Measurements from ENCODE around the gene FAM83G.
"Not testable (repeated sequence)": the region's sequence is repeated elsewhere in the genome, so short reads cannot be mapped to it uniquely, and the experiment has no call there.

Gene FAM83G

DNA sequence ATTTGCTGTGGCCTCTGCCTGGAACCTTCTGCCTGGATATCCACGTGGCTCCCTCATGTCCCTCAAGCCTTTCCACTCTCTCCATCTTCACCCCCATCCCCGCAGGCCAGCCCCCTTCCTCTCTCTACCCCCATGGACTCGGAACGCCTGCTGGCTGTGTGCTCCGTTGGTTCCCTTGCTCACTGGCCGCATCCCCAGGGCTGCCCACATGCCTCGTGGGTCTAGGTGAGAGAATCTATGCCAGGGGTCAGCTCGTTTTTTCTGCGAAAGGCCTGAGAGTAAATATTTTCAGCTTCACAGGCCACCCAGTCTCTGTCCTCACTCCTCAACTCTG is 40.6 kb downstream of the FAM83G start:
- peaks cover 26% of the 10 kb centered on the region for H3K4me1 Mint-ChIP-seq (ENCODE audit: low read depth)

DNA sequence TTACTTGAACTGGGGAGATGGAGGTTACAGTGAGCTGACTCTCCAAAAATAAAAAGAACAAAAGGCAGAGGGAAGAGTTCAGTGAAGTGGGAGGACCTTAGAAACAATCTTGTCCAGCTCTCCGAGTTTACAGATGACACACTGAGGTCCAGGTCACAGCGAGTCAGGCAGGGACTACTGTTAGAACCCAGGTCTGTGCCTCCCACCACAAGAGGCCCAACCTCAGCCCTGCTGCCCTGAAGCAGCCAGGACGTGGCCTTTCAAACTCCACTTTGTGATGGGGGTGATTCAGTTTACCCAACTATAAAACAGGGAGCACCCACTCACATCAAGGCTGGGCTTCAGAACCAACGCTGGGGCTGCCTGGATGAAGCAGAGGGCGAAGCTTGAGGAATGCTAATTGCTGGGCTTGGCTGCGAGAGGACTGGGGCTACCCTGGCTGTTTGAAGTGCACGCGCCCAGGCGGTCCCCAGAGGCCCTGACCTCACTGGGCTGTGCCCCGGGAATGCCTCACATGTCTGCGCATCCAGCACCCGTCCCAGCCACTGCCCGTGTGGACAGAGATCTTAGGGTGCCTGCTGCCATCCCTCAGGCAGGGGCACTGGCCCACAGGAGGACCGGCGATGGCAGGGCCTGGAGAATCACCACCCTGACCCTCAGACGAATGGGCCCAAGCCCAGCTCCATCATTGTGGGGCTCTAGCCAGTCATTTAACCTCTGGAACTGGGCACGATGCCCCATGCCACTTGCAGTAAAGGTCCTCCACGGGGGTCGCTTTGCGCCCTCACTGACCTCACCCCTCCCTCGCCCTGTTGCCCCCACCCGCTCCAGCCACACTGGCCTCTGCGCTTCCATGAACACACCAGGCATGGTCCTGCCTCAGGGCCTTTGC is 41.2 kb downstream of the FAM83G start:
- Mint-ChIP-seq H3K4me1 (ENCODE audit: low read depth) (peaks cover 26% of the 10 kb centered on the region), H3K36me3 (ENCODE audit: low read depth) (no peaks in the 10 kb centered on the region), H3K27me3 (no peaks in the 10 kb centered on the region), H3K27ac (no peak overlapping the region), H3K9me3 (no peaks in the 10 kb centered on the region), H3K4me3 (no peak overlapping the region)

More for the DNA sequence above, 40.6 kb downstream of the FAM83G start:
- Mint-ChIP-seq H3K4me3 (no peak overlapping the region), H3K9me3 (no peaks in the 10 kb centered on the region), H3K27me3 (no peaks in the 10 kb centered on the region), H3K36me3 (ENCODE audit: low read depth) (no peaks in the 10 kb centered on the region), H3K27ac (no peak overlapping the region)

DNA sequence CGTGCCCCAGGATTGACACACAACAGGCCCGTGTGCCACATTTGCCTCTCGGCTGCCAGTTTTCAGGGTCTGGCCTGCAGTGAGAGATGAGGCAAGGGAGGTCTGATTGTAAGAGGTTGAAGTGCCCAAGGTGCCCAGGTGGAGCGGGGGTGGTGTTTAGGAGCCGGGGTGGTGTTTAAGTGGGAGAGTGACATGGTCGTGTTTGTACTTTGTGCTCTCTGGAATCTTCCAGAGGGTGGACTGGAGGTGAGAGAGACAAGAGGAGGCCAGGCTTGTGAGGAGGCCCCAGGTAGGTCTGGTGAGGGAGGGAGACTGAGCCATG is 42.1 kb downstream of the FAM83G start:
- Mint-ChIP-seq H3K27me3 (no peaks in the 10 kb centered on the region), H3K9me3 (no peaks in the 10 kb centered on the region), H3K4me1 (ENCODE audit: low read depth) (peaks cover 26% of the 10 kb centered on the region), H3K4me3 (peak overlapping the region; percentile 20), H3K36me3 (ENCODE audit: low read depth) (no peaks in the 10 kb centered on the region), H3K27ac (peak overlapping the region; percentile 83)

DNA sequence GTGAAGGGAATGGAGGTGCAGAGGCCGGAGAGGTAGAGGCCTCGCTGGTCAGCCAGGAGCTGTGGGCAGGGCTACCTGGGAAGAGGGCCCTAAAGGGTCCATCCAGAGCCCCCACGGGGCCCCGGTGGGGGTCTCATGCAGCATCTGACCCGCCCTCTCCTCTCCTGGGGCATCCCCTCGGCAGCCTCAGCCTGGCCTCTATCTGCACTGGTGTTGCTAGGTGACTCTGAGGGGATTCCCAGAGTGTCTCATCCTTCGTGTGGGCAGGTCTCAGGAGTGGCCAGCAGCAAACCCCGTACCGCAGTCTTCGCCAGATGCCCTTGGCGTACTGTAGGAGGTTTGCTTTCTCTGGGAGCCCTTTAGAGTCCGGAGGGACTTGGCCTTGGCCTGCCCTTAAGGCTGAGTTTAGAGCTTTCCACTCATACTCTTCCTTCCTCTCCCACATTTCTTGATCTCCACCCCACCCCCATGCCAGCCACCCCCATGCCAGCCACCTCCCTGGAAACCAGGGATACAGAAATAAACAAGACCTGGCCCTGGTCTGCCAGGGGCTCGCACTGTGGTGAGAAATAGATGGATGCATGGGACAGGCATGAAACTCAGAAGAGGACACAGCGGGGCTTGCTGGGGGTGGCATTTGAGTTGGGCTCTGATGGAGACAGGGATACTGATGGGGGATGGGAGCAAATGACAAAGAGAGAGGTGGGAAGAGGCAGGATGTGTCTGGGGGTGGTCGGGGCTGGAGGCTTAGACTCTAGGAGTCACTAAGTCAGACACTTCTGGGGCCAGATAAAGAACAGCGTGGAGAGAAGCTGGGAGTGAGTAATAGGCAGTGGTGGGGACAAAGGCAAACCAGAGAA is 42.7 kb downstream of the FAM83G start:
- Mint-ChIP-seq H3K27me3 (no peaks in the 10 kb centered on the region), H3K36me3 (ENCODE audit: low read depth) (no peaks in the 10 kb centered on the region), H3K4me3 (no peak overlapping the region), H3K4me1 (ENCODE audit: low read depth) (peaks cover 27% of the 10 kb centered on the region), H3K27ac (peak overlapping the region; percentile 83), H3K9me3 (no peaks in the 10 kb centered on the region)

DNA sequence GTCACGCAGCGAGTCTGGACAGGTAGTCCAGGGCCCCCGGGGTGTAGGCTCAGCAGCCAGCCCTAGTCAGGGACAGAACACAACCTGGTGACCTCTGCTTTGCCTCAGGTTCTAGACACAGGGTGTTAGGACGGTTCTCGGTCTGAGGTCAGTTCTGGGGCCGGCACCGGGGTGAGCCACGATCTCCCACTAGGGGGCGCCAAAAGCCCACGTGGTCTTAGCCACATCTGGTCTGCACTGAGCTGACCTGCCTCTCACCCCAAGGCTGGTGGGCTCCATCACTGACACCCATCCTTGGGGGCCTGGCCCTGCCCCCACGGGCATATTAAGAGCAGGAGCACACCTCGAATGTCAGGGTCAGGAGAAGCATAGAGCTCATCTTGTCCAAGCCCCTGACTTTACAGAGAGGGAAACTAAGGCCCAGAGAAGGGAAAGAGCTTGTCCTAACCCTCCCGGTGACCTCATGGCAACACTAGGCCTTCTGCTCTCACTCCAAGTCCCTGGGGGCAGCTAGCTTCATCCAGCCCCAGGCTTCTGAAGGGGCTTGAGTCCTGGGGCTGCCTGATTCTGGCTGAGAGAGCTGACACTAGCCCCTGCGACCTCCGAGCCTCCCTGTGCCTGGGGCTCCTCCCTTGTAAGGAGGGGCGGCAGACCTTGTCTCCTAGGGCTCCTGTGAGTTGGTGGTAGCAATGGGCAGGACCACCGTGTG is 43.6 kb downstream of the FAM83G start:
- no peak overlapping the region for H3K27ac Mint-ChIP-seq

DNA sequence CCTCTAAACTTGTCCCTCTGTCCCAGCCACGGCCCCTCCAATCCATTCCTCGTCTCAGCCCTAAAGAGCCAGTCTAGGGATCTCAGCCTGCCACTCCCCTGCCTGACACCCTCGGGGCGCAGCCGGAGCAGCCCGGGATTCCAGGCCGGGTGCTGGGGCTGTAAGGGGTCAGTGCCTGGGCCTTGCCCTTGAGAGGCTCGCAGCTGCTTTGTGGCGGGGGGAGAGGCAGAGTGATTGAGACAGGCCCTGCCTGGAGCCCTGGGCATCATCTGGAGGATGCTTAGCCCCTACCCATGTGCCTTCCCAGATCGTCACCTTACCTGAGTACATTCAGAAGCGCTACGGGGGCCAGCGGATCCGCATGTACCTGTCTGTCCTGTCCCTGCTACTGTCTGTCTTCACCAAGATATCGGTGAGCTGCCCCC is 44.3 kb downstream of the FAM83G start:
- no peaks in the 10 kb centered on the region for H3K36me3 Mint-ChIP-seq (ENCODE audit: low read depth)
- H3K4me3 Mint-ChIP-seq: no peak overlapping the region
- H3K4me1 Mint-ChIP-seq (ENCODE audit: low read depth): peaks cover 38% of the 10 kb centered on the region
- no peaks in the 10 kb centered on the region for H3K9me3 Mint-ChIP-seq
- no peaks in the 10 kb centered on the region for H3K27me3 Mint-ChIP-seq
- H3K27ac Mint-ChIP-seq: no peak overlapping the region

More for the DNA sequence above, 43.6 kb downstream of the FAM83G start:
- H3K4me3 Mint-ChIP-seq: no peak overlapping the region
- H3K9me3 Mint-ChIP-seq: no peaks in the 10 kb centered on the region
- H3K36me3 Mint-ChIP-seq (ENCODE audit: low read depth): no peaks in the 10 kb centered on the region
- no peaks in the 10 kb centered on the region for H3K27me3 Mint-ChIP-seq
- H3K4me1 Mint-ChIP-seq (ENCODE audit: low read depth): peaks cover 33% of the 10 kb centered on the region

DNA sequence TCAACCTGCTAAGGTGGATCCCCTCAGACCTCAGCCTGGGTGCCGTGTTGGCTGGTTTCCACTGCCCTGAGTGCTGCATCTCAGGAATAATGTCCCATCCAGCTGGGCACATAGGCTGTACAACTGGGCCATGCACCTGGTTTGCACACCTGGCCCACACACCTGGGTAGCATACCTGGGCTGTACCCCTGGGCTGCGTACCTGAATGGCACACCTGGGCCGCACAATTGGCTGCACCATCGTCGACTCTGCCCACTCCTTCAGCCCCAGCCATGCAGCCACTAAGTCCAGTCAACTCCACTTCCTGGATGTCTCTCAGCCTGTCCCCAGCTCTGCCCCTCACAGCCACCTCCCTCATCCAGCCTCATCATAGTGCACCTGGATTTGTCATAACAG is 44.7 kb downstream of the FAM83G start:
- H3K36me3 Mint-ChIP-seq (ENCODE audit: low read depth): no peaks in the 10 kb centered on the region
- peaks cover 41% of the 10 kb centered on the region for H3K4me1 Mint-ChIP-seq (ENCODE audit: low read depth)
- no peaks in the 10 kb centered on the region for H3K27me3 Mint-ChIP-seq
- H3K9me3 Mint-ChIP-seq: no peaks in the 10 kb centered on the region
- no peak overlapping the region for H3K27ac Mint-ChIP-seq
- no peak overlapping the region for H3K4me3 Mint-ChIP-seq

DNA sequence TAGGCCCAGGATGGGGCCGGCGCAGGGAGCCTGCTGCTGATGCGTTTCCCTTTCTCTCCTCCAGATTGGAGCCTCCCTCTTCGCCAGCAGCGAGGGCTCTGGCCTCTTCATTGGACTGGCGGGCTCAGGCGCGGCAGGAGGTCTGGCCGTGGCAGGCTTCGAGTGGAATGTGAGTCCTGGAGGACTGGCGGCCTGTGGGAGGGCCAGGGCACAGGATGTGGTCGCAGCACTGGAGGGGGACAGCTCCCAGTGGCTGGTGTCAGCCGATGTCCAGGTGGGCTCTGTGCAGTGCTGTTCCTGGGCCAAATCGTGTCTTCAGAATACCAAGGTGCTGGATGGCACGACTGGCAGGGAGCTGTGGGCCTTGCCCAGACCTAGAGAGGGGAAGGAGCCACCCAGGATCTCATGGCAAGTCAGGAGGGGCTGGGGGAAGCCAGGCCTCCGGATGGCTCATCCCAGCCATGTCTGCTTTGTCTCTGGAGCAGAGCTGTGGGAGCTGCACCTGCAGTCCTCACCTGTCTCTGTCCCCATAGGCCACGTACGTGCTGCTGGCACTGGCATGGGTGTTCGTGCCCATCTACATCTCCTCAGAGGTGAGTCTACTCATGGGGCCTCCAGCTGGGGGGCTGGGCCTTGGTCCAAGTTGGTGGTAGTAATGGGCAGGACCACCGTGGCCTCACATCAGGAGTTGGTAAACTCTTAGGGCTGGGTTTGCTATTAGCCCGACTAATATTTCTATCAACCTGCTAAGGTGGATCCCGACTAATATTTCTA is 45.3 kb downstream of the FAM83G start:
- H3K27ac Mint-ChIP-seq: no peak overlapping the region
- H3K4me1 Mint-ChIP-seq (ENCODE audit: low read depth): peaks cover 44% of the 10 kb centered on the region
- no peaks in the 10 kb centered on the region for H3K36me3 Mint-ChIP-seq (ENCODE audit: low read depth)
- H3K9me3 Mint-ChIP-seq: no peaks in the 10 kb centered on the region
- H3K4me3 Mint-ChIP-seq: no peak overlapping the region
- H3K27me3 Mint-ChIP-seq: no peaks in the 10 kb centered on the region

DNA sequence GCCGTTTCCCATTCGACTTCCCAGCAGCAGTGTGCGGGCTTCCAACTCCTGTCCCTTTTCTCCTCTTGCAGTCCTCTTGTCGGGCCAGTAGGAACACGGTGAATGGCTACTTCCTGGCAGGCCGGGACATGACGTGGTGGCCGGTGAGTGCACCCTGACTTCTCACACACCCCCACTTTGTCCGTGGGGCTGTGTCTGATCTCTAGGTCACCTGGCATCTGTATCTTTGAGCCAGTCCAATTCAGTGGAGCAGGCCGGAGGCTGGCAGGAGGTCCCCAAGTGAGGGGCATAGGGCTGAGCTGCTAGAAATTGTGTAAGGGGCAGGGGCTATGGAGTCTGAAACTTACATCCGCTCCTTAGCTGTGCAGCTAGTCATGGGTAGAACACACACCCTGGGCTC is 46.0 kb downstream of the FAM83G start:
- Mint-ChIP-seq H3K4me3 (no peak overlapping the region), H3K9me3 (no peaks in the 10 kb centered on the region), H3K36me3 (ENCODE audit: low read depth) (no peaks in the 10 kb centered on the region), H3K27me3 (no peaks in the 10 kb centered on the region), H3K27ac (no peak overlapping the region), H3K4me1 (ENCODE audit: low read depth) (peaks cover 45% of the 10 kb centered on the region)

DNA sequence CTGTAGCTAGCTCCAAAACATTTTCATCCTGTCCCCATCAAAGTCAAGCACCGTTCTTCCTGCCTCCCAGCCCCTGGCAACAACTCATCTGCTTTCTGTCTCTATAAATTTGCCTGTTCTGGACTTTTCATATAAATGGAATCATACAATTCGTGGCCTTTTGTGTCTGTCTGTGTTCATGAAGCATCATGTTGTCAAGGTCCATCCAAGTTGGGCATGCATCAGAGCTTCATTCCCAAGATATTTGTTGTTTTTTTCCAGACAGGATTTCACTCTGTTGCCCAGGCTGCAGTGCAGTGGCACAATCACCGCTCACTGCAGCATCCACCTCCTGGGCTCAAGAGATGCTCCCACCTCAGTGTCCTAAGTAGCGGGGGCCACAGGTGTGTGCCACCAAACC is 46.7 kb downstream of the FAM83G start:
- H3K4me3 Mint-ChIP-seq: no peak overlapping the region
- no peaks in the 10 kb centered on the region for H3K27me3 Mint-ChIP-seq
- no peak overlapping the region for H3K27ac Mint-ChIP-seq
- H3K4me1 Mint-ChIP-seq (ENCODE audit: low read depth): peaks cover 41% of the 10 kb centered on the region
- H3K9me3 Mint-ChIP-seq: no peaks in the 10 kb centered on the region
- H3K36me3 Mint-ChIP-seq (ENCODE audit: low read depth): no peaks in the 10 kb centered on the region

DNA sequence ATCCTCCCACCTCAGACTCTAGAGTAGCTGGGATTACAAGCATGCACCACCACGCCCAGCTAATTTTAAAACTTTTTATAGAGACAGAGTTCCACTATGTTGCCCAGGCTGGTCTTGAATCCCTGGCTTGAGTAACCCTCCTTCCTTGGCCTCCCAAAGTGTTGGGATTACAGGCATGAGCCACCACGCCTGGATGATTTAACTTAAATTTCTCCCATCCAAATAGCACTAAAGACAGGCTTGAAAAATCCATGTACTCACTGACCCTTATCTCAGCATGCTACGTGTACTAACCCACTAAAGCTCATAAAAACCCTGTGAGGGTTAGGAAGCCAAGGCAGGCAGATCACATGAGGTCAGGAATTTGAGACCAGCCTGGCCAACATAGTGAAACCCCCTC is 48.0 kb downstream of the FAM83G start:
- H3K36me3 Mint-ChIP-seq (ENCODE audit: low read depth): no peaks in the 10 kb centered on the region
- H3K4me3 Mint-ChIP-seq: no peak overlapping the region
- H3K9me3 Mint-ChIP-seq: no peaks in the 10 kb centered on the region
- H3K27ac Mint-ChIP-seq: no peak overlapping the region
- H3K4me1 Mint-ChIP-seq (ENCODE audit: low read depth): peaks cover 29% of the 10 kb centered on the region
- no peaks in the 10 kb centered on the region for H3K27me3 Mint-ChIP-seq

DNA sequence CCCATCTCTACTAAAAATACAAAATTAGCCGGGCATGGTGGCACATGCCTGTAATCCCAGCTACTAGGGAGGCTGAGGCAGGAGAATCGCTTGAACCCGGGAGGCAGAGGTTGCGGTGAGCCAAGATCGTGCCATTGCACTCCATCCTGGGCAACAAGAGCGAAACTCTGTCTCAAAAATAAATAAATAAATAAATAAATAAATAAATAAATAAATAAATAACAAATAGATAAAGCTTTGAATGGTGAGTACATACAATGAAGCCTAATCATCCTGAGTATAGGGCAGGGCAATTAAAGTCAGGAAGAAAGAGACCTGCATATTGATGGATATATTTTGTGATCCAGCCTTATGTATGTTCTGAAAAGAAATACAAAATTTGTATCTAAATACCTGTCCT is 48.5 kb downstream of the FAM83G start:
- H3K27ac Mint-ChIP-seq; H3K9me3 Mint-ChIP-seq; H3K27me3 Mint-ChIP-seq; H3K4me3 Mint-ChIP-seq; H3K36me3 Mint-ChIP-seq (ENCODE audit: low read depth): not testable (repeated sequence)
- peaks cover 24% of the 10 kb centered on the region for H3K4me1 Mint-ChIP-seq (ENCODE audit: low read depth)

DNA sequence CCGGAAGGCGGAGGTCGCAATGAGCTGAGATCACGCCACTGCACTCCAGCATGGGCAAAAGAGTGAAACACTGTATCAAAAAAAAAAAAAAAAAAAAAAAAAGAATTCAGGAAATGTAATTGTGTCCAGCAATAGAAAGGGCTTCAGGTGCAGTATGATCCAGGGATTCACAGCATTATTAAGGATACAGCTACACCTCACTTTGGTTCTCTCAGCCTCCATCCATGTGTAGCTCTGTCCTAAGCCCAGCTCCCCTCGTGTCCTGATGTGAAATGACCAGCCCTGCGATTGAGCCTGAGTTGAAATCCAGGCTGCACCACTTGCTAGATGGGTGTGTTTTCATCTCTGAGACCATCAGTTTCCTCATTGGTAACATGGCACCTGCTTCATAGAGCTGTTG is 49.6 kb downstream of the FAM83G start:
- Mint-ChIP-seq H3K27ac (no peak overlapping the region), H3K27me3 (no peaks in the 10 kb centered on the region)

DNA sequence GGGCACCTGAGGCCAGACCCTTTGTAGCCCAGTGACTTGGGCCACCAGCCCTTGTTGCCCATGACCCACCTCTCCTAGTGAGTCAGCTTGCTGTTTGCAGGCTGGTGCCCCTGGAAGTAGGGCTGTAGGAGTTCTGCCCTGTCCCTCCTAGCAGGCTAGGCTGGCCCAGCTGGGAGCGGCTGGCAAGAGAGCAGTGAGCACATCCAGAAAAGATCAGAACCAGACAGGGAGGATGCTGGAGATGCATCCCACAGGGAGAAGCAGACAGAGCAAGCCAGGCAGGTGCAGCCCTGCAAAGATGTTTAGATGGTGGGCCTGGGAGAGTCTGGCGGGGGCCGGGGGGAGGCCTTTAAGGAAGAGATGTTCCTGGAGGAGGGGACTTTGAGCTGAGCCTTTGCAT is 50.2 kb downstream of the FAM83G start:
- Mint-ChIP-seq H3K27ac (no peak overlapping the region), H3K4me3 (no peak overlapping the region), H3K4me1 (ENCODE audit: low read depth) (peaks cover 19% of the 10 kb centered on the region), H3K27me3 (no peaks in the 10 kb centered on the region), H3K36me3 (ENCODE audit: low read depth) (no peaks in the 10 kb centered on the region), H3K9me3 (no peaks in the 10 kb centered on the region)

More for the DNA sequence above, 49.6 kb downstream of the FAM83G start:
- H3K36me3 Mint-ChIP-seq (ENCODE audit: low read depth): no peaks in the 10 kb centered on the region
- no peak overlapping the region for H3K4me3 Mint-ChIP-seq
- no peaks in the 10 kb centered on the region for H3K9me3 Mint-ChIP-seq
- H3K4me1 Mint-ChIP-seq (ENCODE audit: low read depth): peaks cover 19% of the 10 kb centered on the region
